GM12891 (cell line): Measurements from ENCODE around the gene PEMT.
A peak's percentile ranks its signal among the peaks of the same experiment; 100 is the strongest.

ENCODE experiments used
- DNase-seq: peaks from one replicate; pipeline ENCODE4 v3.0.0; 2011; ENCODE audit warnings: low spot score; ENCODE audit not compliant: insufficient read length
- FAIRE-seq: peaks from 2 replicates; lab custom pipeline; 2011; peaks lifted over from hg19 to GRCh38; lab: Jason Lieb, UNC
- PAX5 ChIP-seq: IDR thresholded peaks from 2 replicates; pipeline ENCODE4 v1.6.1; 2011; ENCODE audit warnings: low read length, moderate library complexity, mild to moderate bottlenecking; ENCODE audit not compliant: insufficient read depth, severe bottlenecking
- POLR2A ChIP-seq: IDR thresholded peaks from 2 replicates; pipeline ENCODE4 v1.6.1; 2011; ENCODE audit warnings: low read depth, low read length, control low read depth
- POLR2AphosphoS5 ChIP-seq: IDR thresholded peaks from 2 replicates; pipeline ENCODE4 v1.6.1; 2011; ENCODE audit warnings: low read depth, low read length, control low read depth
- POU2F2 ChIP-seq: IDR thresholded peaks from 2 replicates; pipeline ENCODE4 v1.6.1; 2011; ENCODE audit warnings: low read depth, mild to moderate bottlenecking, control low read depth, low read length, moderate library complexity
- SPI1 ChIP-seq: IDR thresholded peaks from 2 replicates; pipeline ENCODE4 v1.6.1; 2011; ENCODE audit warnings: low read depth, low read length, control low read depth
- TAF1 ChIP-seq: IDR thresholded peaks from 2 replicates; pipeline ENCODE4 v1.6.1; 2011; ENCODE audit warnings: low read depth, low read length, control low read depth

The PEMT gene

DNA sequence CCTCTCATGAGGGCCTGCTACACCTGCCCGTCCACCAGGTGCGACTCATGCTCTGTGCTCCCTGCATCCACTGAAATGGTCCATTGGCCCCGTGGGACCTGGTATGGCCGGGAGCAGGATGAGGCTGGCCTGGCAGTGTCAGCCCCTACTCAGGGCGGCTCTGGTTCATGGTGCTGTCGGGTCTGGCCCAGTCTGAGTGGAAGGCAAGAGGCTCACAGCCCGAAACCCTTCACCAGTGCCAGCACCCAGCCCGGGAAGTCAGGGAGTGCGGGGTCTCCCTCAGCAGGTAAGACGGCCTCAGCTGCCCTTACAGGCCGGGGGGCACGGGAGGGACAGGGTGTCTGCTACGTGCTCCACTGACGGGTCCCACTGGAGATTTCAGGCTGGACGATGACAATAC is 54.8 kb downstream of the PEMT start:
- no peak for DNase-seq
- TF ChIP-seq POU2F2 (no peak), PAX5 (no peak)
- FAIRE-seq: no peak

GRCh38 chr17:17535957-17536356 is 55.6 kb downstream of the PEMT start:
- FAIRE-seq (no peak), DNase-seq (no peak)
- TF ChIP-seq SPI1 (no peak), POLR2A (no peak), PAX5 (no peak), POU2F2 (no peak), POLR2AphosphoS5 (no peak), TAF1 (no peak)

GRCh38 chr17:17533901-17534441 is 57.5 kb downstream of the PEMT start:
- FAIRE-seq: no peak

DNA sequence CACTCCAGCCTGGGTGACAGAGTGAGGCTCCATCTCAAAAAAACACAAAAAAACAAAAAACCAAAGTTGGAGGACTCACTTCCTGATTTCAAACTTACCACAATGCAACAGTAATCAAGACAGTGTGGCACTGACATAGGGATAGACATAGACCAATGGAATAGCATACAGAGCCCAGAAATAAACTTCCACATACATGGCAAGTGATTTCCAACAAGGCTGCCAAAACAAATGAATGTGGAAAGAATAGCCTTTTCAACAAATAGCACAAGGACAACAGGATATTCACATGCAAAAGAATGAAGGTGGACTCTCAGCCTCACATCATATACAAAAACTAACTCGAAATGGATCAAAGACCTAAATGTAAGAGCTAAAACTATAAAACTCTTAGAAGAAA is 58.5 kb downstream of the PEMT start:
- FAIRE-seq: no peak
- no peak for DNase-seq
- TF ChIP-seq TAF1 (no peak), SPI1 (peak; percentile 45)

More at GRCh38 chr17:17533901-17534441, 57.5 kb downstream of the PEMT start:
- TF ChIP-seq SPI1 (no peak), TAF1 (no peak), POLR2AphosphoS5 (no peak), PAX5 (no peak), POLR2A (no peak), POU2F2 (no peak)
- DNase-seq: no peak

DNA sequence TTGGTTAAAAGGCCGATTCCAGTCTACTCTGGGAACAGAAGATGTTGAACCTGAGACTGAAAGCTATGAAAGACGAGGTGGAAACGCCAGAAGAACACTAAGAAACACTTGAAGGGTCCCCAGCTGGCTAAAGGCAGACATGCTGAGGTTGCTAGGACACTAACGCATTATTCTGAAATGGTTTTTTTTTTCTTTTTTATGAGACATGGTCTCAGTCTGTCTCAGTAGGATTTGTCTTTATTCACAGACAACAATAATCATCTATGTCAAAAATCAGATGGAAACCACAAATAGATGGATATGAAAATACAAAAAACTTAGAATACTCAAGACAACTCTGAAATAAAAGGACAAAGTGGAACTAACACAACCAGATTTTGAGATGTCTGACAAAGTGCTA is 60.4 kb downstream of the PEMT start:
- TF ChIP-seq POU2F2 (no peak), PAX5 (no peak), TAF1 (no peak)
- DNase-seq (no peak), FAIRE-seq (no peak)

GRCh38 chr17:17528696-17529652 is 62.5 kb downstream of the PEMT start:
- TF ChIP-seq POLR2AphosphoS5 (no peak), TAF1 (no peak), PAX5 (no peak), POU2F2 (no peak), POLR2A (no peak), SPI1 (no peak)
- FAIRE-seq: no peak
- DNase-seq: no peak

DNA sequence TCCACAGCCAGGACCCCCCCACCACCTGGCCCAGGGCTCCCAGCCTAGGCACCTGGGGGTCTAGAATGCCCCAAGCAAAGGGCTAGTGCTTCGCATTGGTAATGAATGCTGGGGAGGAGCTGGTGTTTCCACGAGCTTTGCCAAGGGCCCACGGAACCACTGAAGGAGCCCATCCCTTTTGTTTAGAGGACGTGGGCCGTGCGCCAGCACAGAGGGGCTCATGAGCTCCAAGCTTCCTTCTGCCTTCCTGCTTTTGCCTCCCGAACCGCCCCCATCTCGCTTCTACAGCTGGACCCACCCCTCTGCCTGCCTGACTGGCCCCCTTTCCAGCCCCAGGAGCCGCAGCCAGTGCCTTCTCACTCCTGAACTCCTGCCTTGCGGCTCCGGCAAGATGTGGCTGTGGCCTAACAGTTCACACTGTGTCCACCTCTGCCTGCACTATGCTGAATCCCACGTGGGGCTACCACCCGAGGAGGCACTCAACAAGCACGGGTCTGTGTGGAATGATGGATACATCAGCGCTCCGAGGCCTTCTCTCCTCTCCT is 63.5 kb downstream of the PEMT start:
- FAIRE-seq (no peak), DNase-seq (no peak)
- TF ChIP-seq PAX5 (no peak), POU2F2 (no peak), SPI1 (no peak), POLR2A (no peak), POLR2AphosphoS5 (no peak), TAF1 (no peak)

DNA sequence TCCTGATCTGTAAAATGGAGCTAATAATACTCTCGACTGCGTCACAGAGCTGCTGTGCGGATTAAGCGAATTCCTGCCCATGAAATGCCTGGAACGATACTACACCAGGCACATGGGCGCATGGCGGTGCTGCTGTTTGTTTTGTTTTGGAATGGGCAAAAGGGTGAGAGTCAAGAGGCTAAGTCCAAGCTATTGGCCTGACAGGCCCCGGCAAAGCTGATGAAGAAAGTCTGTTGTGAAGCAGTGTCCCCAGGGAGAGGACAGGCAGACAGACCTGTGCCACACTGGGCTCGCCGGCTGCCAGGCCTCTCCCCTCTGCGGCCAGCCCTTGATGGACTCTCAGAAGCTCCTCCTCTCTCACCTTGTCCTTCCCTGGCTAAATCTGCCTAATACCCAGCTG is 64.0 kb downstream of the PEMT start:
- no peak for FAIRE-seq
- TF ChIP-seq POU2F2 (no peak), TAF1 (no peak), POLR2AphosphoS5 (no peak)
- DNase-seq: no peak

- FAIRE-seq: no peak
- TF ChIP-seq POLR2AphosphoS5 (no peak), POLR2A (no peak), SPI1 (no peak), POU2F2 (no peak), PAX5 (no peak), TAF1 (no peak)
- no peak for DNase-seq
Observed at GRCh38 chr17:17526369-17526768, 65.1 kb downstream of the PEMT start.

DNA sequence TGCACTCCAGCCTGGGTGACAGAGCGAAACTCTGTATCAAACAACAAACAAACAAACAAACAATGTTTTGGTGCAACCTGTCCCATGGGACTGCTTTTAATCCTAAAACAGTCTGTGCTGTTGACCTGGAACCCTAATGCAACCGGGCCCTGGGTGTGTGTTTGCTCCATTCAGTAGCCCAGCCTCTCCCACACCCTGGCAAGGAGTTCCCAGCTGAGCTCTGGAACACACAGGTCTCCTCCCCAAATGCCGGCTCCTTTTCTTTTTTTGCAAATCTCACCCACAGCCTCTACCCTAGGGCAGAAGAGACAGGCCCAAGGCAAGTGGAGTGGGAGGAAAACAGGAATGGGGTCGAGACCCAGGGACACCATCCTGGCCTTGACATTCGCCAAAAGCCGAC is 65.6 kb downstream of the PEMT start:
- DNase-seq (no peak), FAIRE-seq (no peak)
- TF ChIP-seq POLR2A (no peak), SPI1 (no peak), POU2F2 (no peak), TAF1 (no peak), PAX5 (no peak), POLR2AphosphoS5 (no peak)
